GM19397 (cell line): ENCODE measurements around the gene HERC2.
"Not testable (repeated sequence)": the region's sequence is repeated elsewhere in the genome, so short reads cannot be mapped to it uniquely, and the experiment has no call there.

ENCODE experiments used
- ATAC-seq: cut with Tn5 transposase; IDR thresholded peaks from one replicate; pipeline ENCODE4 v1.9.1; 2021; ENCODE audit warnings: mild to moderate bottlenecking, moderate library complexity; ENCODE audit not compliant: unreplicated experiment

Gene HERC2, protein sequence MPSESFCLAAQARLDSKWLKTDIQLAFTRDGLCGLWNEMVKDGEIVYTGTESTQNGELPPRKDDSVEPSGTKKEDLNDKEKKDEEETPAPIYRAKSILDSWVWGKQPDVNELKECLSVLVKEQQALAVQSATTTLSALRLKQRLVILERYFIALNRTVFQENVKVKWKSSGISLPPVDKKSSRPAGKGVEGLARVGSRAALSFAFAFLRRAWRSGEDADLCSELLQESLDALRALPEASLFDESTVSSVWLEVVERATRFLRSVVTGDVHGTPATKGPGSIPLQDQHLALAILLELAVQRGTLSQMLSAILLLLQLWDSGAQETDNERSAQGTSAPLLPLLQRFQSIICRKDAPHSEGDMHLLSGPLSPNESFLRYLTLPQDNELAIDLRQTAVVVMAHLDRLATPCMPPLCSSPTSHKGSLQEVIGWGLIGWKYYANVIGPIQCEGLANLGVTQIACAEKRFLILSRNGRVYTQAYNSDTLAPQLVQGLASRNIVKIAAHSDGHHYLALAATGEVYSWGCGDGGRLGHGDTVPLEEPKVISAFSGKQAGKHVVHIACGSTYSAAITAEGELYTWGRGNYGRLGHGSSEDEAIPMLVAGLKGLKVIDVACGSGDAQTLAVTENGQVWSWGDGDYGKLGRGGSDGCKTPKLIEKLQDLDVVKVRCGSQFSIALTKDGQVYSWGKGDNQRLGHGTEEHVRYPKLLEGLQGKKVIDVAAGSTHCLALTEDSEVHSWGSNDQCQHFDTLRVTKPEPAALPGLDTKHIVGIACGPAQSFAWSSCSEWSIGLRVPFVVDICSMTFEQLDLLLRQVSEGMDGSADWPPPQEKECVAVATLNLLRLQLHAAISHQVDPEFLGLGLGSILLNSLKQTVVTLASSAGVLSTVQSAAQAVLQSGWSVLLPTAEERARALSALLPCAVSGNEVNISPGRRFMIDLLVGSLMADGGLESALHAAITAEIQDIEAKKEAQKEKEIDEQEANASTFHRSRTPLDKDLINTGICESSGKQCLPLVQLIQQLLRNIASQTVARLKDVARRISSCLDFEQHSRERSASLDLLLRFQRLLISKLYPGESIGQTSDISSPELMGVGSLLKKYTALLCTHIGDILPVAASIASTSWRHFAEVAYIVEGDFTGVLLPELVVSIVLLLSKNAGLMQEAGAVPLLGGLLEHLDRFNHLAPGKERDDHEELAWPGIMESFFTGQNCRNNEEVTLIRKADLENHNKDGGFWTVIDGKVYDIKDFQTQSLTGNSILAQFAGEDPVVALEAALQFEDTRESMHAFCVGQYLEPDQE (N-terminal part only)

DNA sequence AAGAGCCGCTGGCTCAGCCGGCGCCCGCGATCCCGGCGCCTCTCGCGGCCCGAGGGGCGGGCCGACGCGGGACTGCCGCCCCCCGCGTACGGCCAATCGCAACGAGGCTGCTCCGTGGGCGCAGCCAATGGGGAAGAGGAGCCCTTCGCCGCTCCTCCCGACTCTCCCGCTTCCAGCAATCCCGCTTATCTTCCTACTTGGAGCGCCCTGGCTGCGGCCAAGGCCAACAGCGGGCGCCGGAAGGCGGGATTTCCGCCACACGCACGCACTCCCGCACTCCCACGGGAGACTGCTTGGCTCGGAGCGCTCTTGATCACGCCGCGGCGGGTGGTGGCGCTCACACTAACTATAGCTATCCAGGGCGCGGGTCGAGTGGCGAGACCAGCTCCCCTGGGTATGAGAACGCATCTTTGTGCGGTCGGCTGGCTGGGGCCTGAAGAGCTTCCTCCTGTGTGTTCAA lies at the start of gene HERC2:
HERC2 (minus strand) TSS at position 51 of the 460 bp plus-strand sequence. CDS start 746 bp downstream, outside the sequence.
- ATAC-seq, result not testable (repeated sequence)

DNA sequence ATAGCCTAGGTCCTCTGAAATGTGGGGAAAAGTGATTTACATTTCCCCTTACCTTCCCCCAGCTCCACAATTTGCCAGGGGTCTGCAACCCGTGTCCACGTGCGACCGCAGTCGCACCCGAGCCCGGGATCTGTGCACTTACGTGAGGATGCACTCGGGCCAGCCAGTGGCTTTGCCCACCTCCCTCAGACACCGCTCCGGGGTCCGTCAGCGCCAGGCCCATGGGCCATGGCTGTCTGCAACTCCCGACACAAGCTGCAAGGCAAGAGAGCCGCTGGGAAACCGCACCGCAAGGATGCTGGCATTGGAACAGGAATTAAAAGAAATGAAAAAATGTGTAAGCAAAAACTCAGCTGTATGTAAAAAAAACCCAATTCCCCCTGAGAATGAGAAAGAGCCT lies 43.5 kb upstream of the HERC2 start:
- not testable (repeated sequence) for ATAC-seq

DNA sequence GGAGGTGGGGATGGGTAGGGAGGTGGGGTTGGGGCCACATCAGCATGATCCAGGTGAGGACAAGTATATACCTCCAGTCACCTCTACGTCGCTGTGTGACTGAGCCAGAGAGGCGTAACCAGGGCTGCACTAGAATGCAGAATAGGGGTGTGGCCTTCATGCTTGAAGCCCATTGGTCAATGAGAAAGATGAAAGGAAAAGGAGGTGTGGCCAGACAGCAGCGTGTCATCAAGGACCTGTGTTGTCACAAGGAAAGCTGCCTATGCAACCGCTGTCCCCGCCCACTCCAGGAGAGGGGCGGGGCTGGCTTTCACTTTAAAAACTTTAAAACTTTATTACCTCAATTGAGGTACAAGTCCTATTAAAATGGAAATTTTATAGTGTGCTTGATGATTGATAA lies 36.0 kb upstream of the HERC2 start, which contains the start of gene GOLGA6L24:
GOLGA6L24 (minus strand) TSS at position 101 of the 400 bp plus-strand sequence; CDS start at position 40, 61 bp downstream.
- ATAC-seq, result not testable (repeated sequence)

DNA sequence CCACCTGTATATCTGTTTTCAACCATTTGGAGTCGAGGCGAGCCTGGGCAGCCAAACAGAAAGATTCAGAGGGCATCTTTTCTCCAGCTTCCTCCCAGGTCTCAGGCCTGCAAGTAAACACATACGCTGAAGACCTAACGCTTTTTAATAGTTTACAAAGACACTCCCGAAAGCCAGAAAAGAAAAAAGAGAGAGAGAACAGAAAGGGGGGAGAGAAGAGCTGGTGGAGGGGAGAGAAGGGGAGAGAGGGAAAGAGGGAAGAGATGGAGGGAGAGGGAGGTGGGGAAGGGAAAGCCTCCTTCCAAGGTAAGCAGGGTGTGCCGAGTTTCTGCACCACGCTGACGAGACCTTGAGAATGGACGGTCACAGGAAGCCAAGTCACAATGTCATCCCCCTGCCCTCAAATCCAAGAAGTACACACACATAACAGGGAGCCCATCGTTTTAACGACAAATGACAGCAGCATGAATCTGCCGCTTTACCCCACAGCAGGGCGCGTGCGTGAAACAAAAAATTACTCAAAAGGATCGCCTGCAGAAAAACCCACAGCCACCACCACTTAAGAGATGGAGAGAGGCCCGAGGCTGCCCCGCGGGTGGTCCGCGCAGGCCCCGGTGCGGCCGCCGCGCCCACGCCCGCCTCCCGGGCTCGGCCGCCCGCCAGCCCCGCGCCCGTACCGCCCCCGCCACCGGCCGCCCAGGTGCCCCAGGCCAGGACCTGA lies 461 bp downstream of the HERC2 start:
- not testable (repeated sequence) for ATAC-seq

DNA sequence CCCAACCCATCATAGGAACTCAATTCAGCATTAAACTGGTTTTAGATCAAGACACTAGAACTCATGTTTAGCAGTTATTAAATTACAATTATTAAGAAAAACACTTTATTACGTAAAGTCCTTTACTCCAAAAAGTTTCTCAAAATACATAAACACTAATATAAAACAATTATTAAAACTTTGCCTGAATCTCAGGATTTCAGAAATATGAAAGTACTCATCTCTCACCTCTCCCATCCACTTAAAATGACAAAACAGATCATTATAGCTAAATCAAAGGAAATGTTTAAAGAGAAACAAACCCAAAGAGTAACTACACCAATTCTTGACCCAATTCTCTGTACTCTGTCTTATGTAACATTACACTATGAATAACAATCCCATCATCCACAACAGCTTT lies 2.3 kb downstream of the HERC2 start:
- ATAC-seq, result not testable (repeated sequence)

DNA sequence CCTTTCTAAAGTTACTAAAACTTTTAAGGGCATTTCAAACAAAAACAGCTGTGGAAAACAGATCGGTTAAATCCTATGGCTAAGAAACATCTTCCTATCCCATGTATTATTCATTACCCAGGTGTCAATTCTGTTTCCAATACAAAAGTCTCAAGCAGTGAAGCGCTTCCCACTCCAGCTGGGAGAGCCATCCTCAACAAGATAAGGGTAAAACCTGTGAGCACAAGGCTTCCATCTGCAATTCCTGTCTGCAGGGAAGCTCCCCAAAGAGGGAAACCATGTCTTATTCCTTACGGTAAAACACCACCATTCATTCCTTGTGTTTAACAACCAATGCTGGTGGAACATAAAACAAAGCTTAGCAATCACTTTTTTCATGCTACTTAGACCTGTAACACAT lies 3.2 kb downstream of the HERC2 start:
- not testable (repeated sequence) for ATAC-seq

DNA sequence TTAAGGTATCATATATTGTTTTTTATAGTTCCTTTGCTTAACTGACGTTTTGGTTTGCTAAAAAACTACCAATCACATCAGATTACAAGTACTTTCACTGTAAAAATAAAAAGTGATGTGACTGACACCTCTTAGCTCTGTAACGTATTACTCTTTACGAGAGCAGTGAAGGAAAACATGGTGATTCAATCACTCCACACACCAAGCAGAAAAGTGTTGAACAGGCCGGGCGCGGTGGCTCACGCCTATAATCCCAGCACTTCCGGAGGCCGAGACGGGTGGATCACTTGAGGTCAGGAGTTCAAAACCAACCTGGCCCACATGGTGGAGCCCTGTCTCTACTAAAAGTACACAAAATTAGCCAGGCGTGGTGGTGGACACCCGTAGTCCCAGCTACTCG lies 3.9 kb downstream of the HERC2 start:
- ATAC-seq, result not testable (repeated sequence)

DNA sequence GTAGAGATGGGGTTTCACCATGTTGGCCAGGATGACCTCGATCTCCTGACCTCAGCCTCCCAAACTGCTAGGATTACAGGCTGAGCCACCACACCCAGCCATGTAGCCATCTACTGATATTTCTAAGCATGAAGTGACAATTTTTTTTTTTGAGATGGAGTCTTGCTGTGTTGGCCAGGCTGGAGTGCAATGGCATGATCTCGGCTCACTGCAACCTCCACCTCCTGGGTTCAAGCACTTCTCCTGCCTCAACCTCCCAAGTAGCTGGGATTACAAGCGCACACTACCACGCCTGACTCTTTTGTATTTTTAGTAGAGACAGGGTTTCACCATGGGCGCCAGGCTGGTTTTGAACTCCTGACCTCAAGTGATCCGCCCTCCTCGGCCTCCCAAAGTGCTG lies 5.0 kb downstream of the HERC2 start:
- not testable (repeated sequence) for ATAC-seq

DNA sequence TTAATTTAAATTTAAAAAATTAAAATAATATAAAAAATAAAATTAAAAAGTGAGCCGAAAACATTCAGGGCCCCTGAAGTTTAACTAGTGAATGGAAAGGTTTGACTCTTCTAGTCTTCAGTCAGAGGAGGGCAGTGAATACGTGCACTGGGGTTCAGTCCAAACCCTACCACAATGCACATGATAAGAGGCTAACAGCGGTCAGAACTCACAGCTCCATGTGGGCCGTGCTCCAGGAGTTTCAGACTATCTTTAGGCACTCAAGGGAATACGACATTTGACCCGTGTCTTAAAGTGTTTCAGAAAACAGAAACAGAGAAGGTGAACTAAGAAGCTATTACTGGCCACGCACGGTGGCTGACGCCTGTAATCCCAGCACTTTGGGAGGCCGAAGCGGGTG lies 11.5 kb downstream of the HERC2 start:
- ATAC-seq, result not testable (repeated sequence)

DNA sequence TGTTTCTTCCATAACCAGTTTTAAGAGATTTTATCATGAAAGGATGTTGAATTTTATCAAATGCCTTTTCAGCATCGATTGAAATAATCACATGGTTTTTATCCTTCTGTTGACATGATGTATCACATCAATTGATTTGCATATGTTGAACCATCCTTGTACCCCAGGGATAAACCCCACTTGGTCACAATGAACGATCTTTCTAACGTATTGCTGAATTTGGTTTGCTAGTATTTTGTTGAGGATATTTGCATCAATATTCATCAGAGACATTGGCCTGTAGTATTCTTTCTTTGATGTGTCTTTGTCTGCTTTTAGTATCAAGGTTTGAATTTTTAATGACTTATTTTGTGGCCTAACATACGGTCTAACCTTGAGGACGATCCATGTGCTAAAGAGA lies 13.3 kb downstream of the HERC2 start:
- ATAC-seq, result not testable (repeated sequence)

DNA sequence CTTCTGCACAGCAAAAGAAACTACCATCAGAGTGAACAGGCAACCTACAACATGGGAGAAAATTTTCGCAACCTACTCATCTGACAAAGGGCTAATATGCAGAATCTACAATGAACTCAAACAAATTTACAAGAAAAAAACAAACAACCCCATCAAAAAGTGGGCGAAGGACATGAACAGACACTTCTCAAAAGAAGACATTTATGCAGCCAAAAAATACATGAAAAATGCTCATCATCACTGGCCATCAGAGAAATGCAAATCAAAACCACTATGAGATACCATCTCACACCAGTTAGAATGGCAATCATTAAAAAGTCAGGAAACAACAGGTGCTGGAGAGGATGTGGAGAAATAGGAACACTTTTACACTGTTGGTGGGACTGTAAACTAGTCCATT lies 16.3 kb downstream of the HERC2 start:
- ATAC-seq, result not testable (repeated sequence)

DNA sequence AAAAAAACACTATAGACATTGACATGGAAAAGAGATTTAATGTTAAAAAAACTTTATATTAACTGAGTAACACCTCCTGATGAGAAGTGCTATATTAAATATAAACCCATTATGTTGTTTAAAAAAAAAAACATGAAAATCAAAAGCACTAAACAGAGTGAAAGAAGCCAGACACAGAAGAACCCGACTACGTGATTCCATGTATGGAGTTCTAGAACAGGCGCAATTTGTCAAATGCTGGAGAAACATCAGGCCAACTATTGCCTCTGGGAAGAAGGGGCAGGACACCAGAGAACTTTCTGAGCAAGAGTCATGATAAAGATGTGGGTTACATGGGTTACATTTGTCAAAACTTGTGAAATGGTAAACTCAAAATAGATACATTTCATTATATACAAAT lies 24.5 kb downstream of the HERC2 start:
- ATAC-seq, result not testable (repeated sequence)

DNA sequence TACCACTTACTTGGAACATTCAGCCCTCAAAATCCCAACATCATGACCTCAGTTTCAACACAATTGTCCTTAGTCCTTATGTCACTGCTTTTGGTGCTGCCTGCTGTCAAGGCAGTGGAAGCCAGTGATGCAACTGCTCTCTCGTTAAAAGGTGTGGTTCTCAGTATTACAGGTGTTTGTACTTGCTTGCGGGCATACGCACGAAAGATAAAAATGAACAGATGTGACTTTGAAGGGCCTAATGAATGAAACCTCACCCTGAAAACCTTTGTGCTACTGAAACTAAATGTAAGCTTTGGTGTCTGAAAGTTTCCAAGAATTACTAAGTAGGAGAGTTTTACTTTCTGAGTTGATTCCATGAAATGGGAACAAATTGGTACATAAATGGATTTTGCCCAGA lies 25.2 kb downstream of the HERC2 start:
- not testable (repeated sequence) for ATAC-seq

DNA sequence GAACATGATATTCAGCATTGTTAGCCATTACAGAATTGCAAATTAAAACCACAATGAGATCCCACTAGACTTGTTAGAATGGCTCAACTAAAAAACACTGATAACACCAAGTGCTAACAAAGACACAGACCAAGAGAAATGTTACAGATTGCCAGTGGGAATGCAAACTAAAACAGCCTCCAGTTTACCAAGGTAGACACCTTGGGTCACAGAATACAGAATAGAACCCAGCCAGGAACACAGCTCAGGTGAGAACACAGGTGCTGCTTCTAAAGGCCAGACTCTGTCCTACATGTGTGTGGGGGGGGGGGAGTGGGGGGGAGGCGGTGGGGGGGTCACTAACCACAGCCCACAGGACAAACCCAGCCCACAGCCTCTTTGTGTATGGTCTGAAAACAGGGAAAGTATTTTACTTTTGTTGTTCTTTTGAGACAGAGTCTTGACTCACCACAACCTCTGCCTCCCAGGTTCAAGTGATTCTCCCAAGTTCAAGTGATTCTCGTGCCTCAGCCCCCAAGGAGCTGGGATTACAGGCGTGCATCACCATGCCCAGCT lies 26.9 kb downstream of the HERC2 start:
- ATAC-seq, result not testable (repeated sequence)

DNA sequence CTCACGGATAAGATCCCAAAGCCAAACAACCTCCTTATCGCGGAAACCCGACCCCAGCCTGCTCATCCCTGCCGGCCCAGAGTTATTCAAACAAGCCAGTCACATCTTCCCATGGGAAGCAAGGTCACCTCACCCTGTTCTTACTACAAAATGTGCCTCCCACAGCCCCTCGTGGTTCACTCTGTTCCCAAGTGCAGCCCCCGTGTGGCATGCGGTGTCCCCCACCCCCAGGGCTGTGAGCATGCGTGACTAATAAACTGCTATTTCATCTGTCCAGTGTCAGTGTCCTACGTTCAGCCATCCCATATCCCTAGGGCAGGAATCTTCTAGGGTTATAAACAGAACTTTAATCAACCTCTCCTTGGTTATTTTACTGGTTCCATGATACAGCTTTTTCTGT lies 27.4 kb downstream of the HERC2 start:
- ATAC-seq, result not testable (repeated sequence)

DNA sequence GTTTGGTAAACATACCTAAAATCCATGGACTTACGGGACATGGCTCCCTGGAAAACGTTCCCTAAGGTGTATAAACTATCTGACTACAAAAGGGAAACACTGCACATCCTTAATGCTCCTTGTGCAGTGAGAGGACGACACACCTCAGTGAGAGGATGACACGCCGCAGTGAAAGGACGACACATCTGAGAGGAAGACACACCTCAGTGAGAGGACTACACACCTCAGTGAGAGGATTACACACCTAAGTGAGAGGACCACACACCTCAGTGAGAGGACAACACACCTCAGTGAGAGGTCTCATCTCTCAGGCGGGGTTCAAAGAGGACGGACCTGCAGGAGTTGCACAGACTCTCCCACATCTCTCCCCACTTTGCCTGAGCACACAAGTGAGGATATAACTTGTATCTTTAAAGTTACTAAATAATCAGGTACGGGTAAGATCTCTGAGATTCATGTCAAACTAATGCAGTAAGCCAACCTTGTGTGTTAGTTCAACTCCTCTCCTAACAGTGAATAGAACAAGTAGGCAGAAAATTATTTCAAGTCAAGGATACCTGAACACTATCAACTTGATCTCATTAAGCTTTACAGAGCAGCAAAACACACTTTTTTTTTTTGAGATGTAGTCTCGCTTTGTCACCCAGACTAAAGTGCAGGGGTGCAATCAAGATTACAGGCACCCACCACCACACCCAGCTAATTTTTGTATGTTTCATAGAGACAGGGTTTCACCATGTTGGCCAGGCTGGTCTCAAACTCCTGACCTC lies 32.1 kb downstream of the HERC2 start:
- ATAC-seq, result peak; percentile 19

DNA sequence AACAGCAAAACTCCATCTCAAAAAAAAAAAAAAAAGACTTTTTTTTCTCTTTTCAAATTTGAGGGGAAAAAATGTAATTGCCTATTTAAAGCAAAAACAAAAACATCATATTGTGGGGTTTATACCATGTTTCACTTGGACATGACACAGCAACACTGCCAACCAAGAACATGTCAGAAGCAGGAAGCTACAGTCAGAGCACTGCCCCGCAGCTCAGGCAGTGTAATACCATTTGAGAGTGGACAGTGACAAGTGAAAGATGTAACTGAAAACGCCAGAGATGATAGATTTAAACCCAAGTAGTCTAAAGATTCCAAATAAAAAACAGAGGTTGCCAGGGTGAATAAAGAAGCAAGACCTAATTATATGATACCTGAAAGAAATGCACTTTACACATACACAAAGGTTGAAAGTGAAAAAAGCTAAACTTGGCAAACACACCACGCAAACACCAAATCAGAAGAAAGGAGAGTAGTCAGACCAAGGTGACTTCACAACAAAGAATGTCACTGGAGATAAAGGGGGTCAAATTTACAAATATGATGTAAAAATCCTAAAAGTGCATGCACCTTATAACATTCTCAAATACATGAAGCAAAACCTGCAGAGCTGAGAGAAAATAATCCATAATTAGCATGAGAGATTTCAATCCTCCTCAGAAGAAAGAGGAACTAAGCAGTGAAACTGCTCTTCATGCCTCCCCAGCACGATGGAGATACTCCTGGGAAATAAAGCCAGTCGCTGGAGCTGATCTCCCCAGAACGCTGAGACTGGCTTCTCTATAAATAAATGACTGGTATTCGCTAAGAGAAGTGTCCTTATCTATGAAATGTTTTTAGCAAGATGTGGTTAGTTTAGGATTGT lies 32.9 kb downstream of the HERC2 start:
- ATAC-seq, result peak; percentile 63

DNA sequence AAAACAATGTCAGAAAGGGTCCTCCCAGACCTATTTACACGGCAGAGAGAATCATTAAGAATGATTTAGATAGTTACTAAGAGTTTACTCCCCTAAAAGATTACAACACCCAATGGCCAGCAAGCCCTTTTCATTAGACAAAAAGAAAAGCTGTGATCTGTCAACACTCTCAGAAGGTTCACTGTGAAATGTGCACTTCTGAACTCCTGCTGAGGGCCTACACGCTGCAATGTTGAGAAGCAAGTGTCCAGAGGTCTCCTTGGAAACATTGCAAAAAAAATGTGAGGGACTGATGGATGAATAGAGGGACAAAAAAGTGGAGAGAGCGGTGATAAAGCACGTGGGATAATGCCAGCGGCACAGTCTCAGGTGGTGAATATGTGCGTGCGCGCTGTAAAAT lies 35.3 kb downstream of the HERC2 start:
- ATAC-seq, result not testable (repeated sequence)
